Spleen (tissue), 11 donors: ENCODE measurements around the gene CDR2L. TPM values are rescaled to one million over a fixed set of nuclear protein-coding genes. Genes with fewer than 3 reads are reported as not detected.

ENCODE experiments used
- DNase-seq: peaks from one replicate; pipeline ENCODE4 v3.0.0-alpha.2; 2020
- H3K27ac ChIP-seq, 8 donors: fragments of 200-600 bp; sonication (generic) in 7 of 8; 1 replicate in 4 of 8; 2 replicates in 4 of 8; pipeline versions ENCODE4 v1.5.0 to v1.8.0; 2016 to 2021; ENCODE audit warnings: inconsistent platforms in 4 of 8, mild to moderate bottlenecking in 4 of 8, moderate library complexity in 1 of 8
- H3K27me3 ChIP-seq, 7 donors: fragments of 200-600 bp; sonication (generic) in 6 of 7; replicated peaks in 1 of 7; 1 replicate in 4 of 7; 2 replicates in 3 of 7; pipeline versions ENCODE4 v1.5.0 to v1.8.0; 2016 to 2021; ENCODE audit warnings: inconsistent platforms in 3 of 7, mild to moderate bottlenecking in 1 of 7
- H3K36me3 ChIP-seq, 6 donors: fragments of 200-600 bp; sonication (generic) in 5 of 6; 1 replicate in 4 of 6; 2 replicates in 2 of 6; pipeline versions ENCODE4 v1.5.0 to v1.8.0; 2016 to 2021; ENCODE audit warnings: inconsistent platforms in 2 of 6
- H3K4me1 ChIP-seq, 6 donors: fragments of 200-600 bp; sonication (generic) in 5 of 6; 1 replicate in 3 of 6; 2 replicates in 3 of 6; pipeline versions ENCODE4 v1.5.0 to v1.8.0; 2016 to 2021; ENCODE audit warnings: inconsistent platforms in 3 of 6
- H3K4me3 ChIP-seq, 8 donors: fragments of 200-600 bp; sonication (generic) in 7 of 8; 1 replicate in 4 of 8; 2 replicates in 4 of 8; pipeline versions ENCODE4 v1.5.0 to v1.8.0; 2016 to 2021; ENCODE audit warnings: inconsistent platforms in 4 of 8, mild to moderate bottlenecking in 4 of 8, moderate library complexity in 2 of 8
- H3K9me3 ChIP-seq, 8 donors: fragments of 200-600 bp; sonication (generic) in 7 of 8; 1 replicate in 4 of 8; 2 replicates in 4 of 8; pipeline versions ENCODE4 v1.5.0 to v1.8.0; 2016 to 2021; ENCODE audit warnings: inconsistent platforms in 4 of 8
- CTCF ChIP-seq, 11 experiments: fragments of 200-600 bp in 7 of 11; fragments of 450-650 bp in 4 of 11; sonication (generic) in 4 of 11; IDR thresholded peaks in 8 of 11; conservative IDR thresholded peaks in 3 of 11; 1 replicate in 7 of 11; 2 replicates in 4 of 11; pipeline versions ENCODE4 v1.4.0 to v1.8.0; 2016 to 2021; ENCODE audit warnings: antibody characterized with exemption in 11 of 11, inconsistent platforms in 4 of 11, mild to moderate bottlenecking in 1 of 11
- POLR2A ChIP-seq, 3 donors: fragments of 450-650 bp; IDR thresholded peaks; one replicate each; pipeline ENCODE4 v1.5.1; 2017; ENCODE audit warnings: antibody characterized with exemption in 3 of 3, mild to moderate bottlenecking in 1 of 3
- POLR2AphosphoS5 ChIP-seq, 3 donors: sonication (generic); formaldehyde crosslinking; IDR thresholded peaks; one replicate each; pipeline ENCODE4 v1.5.1; 2017; ENCODE audit warnings: antibody characterized with exemption in 3 of 3
- WGBS, 5 donors: extraction: QIAGEN DNeasy Blood & Tissue Kit in 3 of 5; methylation state at CpG; one replicate each; pipeline versions ENCODE4 v1.1.5 to v1.1.7; 2013 to 2018; 5-methylcytosine and 5-hydroxymethylcytosine counted together
- intact Hi-C: fragments of 100-400 bp; cut with DNase I; formaldehyde crosslinking; loops from one replicate; pipeline ENCODE4 v1.15.0; 2023; ENCODE audit warnings: low total_unique reads
- polyA plus RNA-seq, 3 donors: library from polyadenylated mRNA; stranded (reverse); fragments of 200-250 nt; gene quantifications; one replicate each; pipeline ENCODE4 v1.2.1, GENCODE V29; 2013
- total RNA-seq, 7 donors: library from RNA; depleted of rRNA in 3 of 7; stranded (reverse); fragments of >200 nt in 3 of 7; fragmentation: NEBNext Ultra II Directional in 4 of 7; extraction: Animal tissue kit (Norgen Biotek cat#: 25700) in 4 of 7; gene quantifications; one replicate each; pipeline versions ENCODE4 v1.1.0 to v1.2.1, GENCODE V29; 2016 to 2021
- donor health status: healthy with polysubstance abuse.
- donor health status: DM: no; HTN: no; CAD: no; lungs with moderate emphysema.
- donor health status: DM: no; HTN: no; CAD: no.
- donor health status: Bipolar disorder and iron deficiency.
- donor health status: healthy.
- donor health status: DM: no; HTN: no; CAD: no.
- donor health status: DM: yes; HTN: yes; CAD: no.

CDR2L gene
- total and polyA plus RNA-seq, 10 donors, result 0.48 to 6.0 (median 1.9) TPM

- DNase-seq, result no peak
- Histone ChIP-seq H3K9me3 (no peaks in the 10 kb centered on the region), H3K4me3 (no peak overlapping the region), H3K4me1 (no peaks in the 10 kb centered on the region), H3K27me3 (no peaks in the 10 kb centered on the region), H3K27ac (no peak overlapping the region), H3K36me3 (peaks cover 0 to 25% (median 0%) of the 10 kb centered on the region in 6 donors)
- WGBS, 5 donors, result 61 to 77% (median 74%) methylated on average over 4 to 6 of the region's 6 CpGs
- intact Hi-C loops, result no loop called here
- no peak for TF ChIP-seq POLR2A (IDR thresholded peaks at IDR 0.05)
- no peak for TF ChIP-seq CTCF (IDR thresholded peaks at IDR 0.05 in 8 of 11, conservative IDR thresholded peaks at IDR 0.05 in 3 of 11)
- TF ChIP-seq POLR2AphosphoS5 (IDR thresholded peaks at IDR 0.05), result no peak
These were observed 11.4 kb downstream of the CDR2L start for GRCh38 chr17:74998783-74999182.

GRCh38 chr17:74999523-74999922 lies 12.1 kb downstream of the CDR2L start:
- H3K36me3 ChIP-seq, result peaks cover 0 to 29% (median 0%) of the 10 kb centered on the region in 6 donors
- no peaks in the 10 kb centered on the region for H3K27me3 ChIP-seq
- 70 to 92% (median 81%) methylated on average over 4 of the region's 4 CpGs for WGBS, 5 donors
- H3K4me1 ChIP-seq, result no peaks in the 10 kb centered on the region
- no peak overlapping the region for H3K4me3 ChIP-seq
- intact Hi-C loops, result no loop called here
- TF ChIP-seq POLR2A (IDR thresholded peaks at IDR 0.05), result no peak
- no peak for TF ChIP-seq POLR2AphosphoS5 (IDR thresholded peaks at IDR 0.05)
- TF ChIP-seq CTCF (IDR thresholded peaks at IDR 0.05 in 8 of 11, conservative IDR thresholded peaks at IDR 0.05 in 3 of 11), result no peak
- no peaks in the 10 kb centered on the region for H3K9me3 ChIP-seq
- DNase-seq, result no peak
- no peak overlapping the region for H3K27ac ChIP-seq

- no peaks in the 10 kb centered on the region for H3K27me3 ChIP-seq
- peaks cover 0 to 29% (median 0%) of the 10 kb centered on the region in 6 donors for H3K36me3 ChIP-seq
- no peak for DNase-seq
- no peak for TF ChIP-seq CTCF (IDR thresholded peaks at IDR 0.05 in 8 of 11, conservative IDR thresholded peaks at IDR 0.05 in 3 of 11)
- no peak for TF ChIP-seq POLR2AphosphoS5 (IDR thresholded peaks at IDR 0.05)
- TF ChIP-seq POLR2A (IDR thresholded peaks at IDR 0.05), result no peak
- no peak overlapping the region for H3K27ac ChIP-seq
- intact Hi-C loops, result no loop called here
- H3K4me3 ChIP-seq, result no peak overlapping the region
- H3K4me1 ChIP-seq, result no peaks in the 10 kb centered on the region
- WGBS, 5 donors, result 77 to 89% (median 83%) methylated on average over 4 to 15 of the region's 15 CpGs
- H3K9me3 ChIP-seq, result no peaks in the 10 kb centered on the region
These were observed 14.7 kb downstream of the CDR2L start for GRCh38 chr17:75001915-75002843.
